Measurements from ENCODE around the gene PIGK. TPM values are rescaled to one million over a fixed set of nuclear protein-coding genes. Genes with fewer than 3 reads are reported as not detected.
"Not testable (repeated sequence)": the region's sequence is repeated elsewhere in the genome, so short reads cannot be mapped to it uniquely, and the experiment has no call there.

The PIGK gene
- total and polyA plus RNA-seq, 12 donors: 3.4 to 44.5 (median 27.3) TPM

- WGBS, 4 donors: 89 to 96% (median 91%) methylated on average over 5 of the region's 5 CpGs
Observed at GRCh38 chr1:77222496-77222895, 3.3 kb upstream of the PIGK start.

GRCh38 chr1:77220687-77221463 is 1.6 kb upstream of the PIGK start:
- no peak for TF ChIP-seq POLR2A (IDR thresholded peaks at IDR 0.05)
- TF ChIP-seq CTCF (IDR thresholded peaks at IDR 0.05): no peak
- WGBS, 4 donors: 52 to 62% (median 60%) methylated on average over 3 of the region's 3 CpGs

More at GRCh38 chr1:77222496-77222895, 3.3 kb upstream of the PIGK start:
- H3K4me1 ChIP-seq (replicated peaks in 1 of 2): peaks cover 3 to 4% of the 10 kb centered on the region in 2 donors
- intact Hi-C loops (cut with DNase I): no loop called here
- no peaks in the 10 kb centered on the region for H3K36me3 ChIP-seq (replicated peaks in 1 of 2)
- no peak overlapping the region for H3K4me3 ChIP-seq
- no peaks in the 10 kb centered on the region for H3K27me3 ChIP-seq
- no peak for DNase-seq
- H3K27ac ChIP-seq: no peak overlapping the region
- TF ChIP-seq POLR2A (IDR thresholded peaks at IDR 0.05) (no peak), CTCF (IDR thresholded peaks at IDR 0.05) (no peak)
- no peaks in the 10 kb centered on the region for H3K9me3 ChIP-seq (replicated peaks in 1 of 3)

DNA sequence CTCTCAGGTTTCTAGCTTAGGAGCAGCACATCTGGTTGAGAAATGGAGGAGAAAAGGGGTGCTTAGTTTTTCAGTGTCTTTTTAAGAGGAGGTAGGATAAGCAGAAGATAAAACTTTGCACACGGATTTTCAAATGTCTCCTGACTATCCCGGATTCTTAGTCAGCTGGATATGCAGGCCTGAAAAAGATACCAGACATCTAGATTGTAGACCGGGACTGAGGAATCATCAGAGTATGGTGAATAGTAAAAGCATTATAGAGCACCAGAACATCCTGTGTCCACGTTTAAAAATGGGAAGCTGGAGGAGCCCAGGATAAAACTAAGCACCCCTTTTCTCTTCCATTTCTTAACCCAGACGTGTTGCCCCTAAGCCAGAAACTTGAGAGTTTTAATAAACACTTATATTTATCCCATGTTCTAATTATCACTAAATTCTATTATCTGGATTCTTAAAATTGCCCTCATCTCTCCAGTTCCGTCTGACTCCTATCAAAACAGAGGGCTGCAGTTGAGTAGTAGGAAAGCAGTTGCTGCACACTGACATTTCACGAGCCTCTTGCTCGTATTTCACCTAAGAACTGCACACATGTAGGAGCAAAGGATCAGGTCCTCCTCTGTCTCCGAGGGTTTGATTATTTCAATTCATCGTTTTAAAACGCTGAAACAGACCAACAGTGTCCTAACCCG is 609 bp downstream of the PIGK start:
- DNase-seq: no peak
- TF ChIP-seq CTCF (IDR thresholded peaks at IDR 0.05): no peak
- TF ChIP-seq POLR2A (IDR thresholded peaks at IDR 0.05): no peak
- Histone ChIP-seq H3K9me3 (replicated peaks in 1 of 3) (no peaks in the 10 kb centered on the region), H3K27ac (peak overlapping the region; percentile 26 to 90 (median 78)), H3K27me3 (no peaks in the 10 kb centered on the region), H3K4me3 (peak overlapping the region; percentile 48 to 93 (median 71)), H3K4me1 (replicated peaks in 1 of 2) (peaks cover 3 to 4% of the 10 kb centered on the region in 2 donors), H3K36me3 (replicated peaks in 1 of 2) (no peaks in the 10 kb centered on the region)
- intact Hi-C loops (cut with DNase I): no loop called here
- 3 to 6% (median 5%) methylated on average over 12 of the region's 12 CpGs for WGBS, 4 donors

More at GRCh38 chr1:77220687-77221463, 1.6 kb upstream of the PIGK start:
- Histone ChIP-seq H3K27me3 (no peaks in the 10 kb centered on the region), H3K9me3 (replicated peaks in 1 of 3) (no peaks in the 10 kb centered on the region), H3K4me1 (replicated peaks in 1 of 2) (peaks cover 3 to 4% of the 10 kb centered on the region in 2 donors), H3K27ac (no peak overlapping the region), H3K4me3 (no peak overlapping the region), H3K36me3 (replicated peaks in 1 of 2) (no peaks in the 10 kb centered on the region)
- intact Hi-C loops (cut with DNase I): no loop called here
- peak in 4 of 7 donors; percentile 11 to 35 (median 29) for DNase-seq

DNA sequence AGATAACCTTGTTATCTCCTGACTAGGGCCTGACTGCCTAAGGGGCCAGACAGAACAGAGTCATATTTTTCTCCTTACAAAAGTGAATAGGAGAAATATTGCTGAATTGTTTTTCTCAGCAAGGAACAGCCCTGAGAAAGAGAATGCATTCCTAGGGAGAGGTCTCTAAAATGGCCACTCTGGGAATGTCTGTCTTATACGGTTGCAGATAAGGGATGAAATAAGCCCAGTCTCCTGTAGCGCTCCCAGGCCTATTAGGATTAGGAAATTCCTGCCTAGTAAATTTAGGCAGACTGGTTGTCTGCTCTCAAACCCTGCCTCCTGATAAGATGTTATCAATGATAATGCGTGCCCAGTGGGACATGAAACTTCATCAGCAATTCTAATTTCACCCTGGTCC is 15.2 kb downstream of the PIGK start:
- intact Hi-C loops (cut with DNase I); H3K4me3 ChIP-seq; H3K4me1 ChIP-seq (replicated peaks in 1 of 2); H3K27me3 ChIP-seq; H3K27ac ChIP-seq; H3K36me3 ChIP-seq (replicated peaks in 1 of 2); H3K9me3 ChIP-seq (replicated peaks in 1 of 3); DNase-seq: not testable (repeated sequence)
- WGBS, 4 donors: 92 to 98% (median 95%) methylated on average over 3 of the region's 3 CpGs
